Esophagus (tissue), 2 donors: ENCODE measurements around the gene VWA2. TPM values are rescaled to one million over a fixed set of nuclear protein-coding genes. Genes with fewer than 3 reads are reported as not detected.

Source experiments
- H3K27ac ChIP-seq, 2 donors: one replicate each; pipeline ENCODE4 v1.5.1; 2013; ENCODE audit warnings: low read depth in 2 of 2, mild to moderate bottlenecking in 2 of 2, inconsistent platforms in 1 of 2, low read length in 1 of 2, moderate library complexity in 1 of 2
- H3K27me3 ChIP-seq, 2 donors: one replicate each; pipeline ENCODE4 v1.6.1; 2013; ENCODE audit warnings: low read length in 2 of 2, control low read depth in 1 of 2, mild to moderate bottlenecking in 1 of 2; ENCODE audit not compliant: insufficient read depth in 2 of 2, control insufficient read depth in 1 of 2
- H3K36me3 ChIP-seq, 2 donors: one replicate each; pipeline ENCODE4 v1.6.1; 2013; ENCODE audit warnings: low read length in 1 of 2; ENCODE audit not compliant: control insufficient read depth in 2 of 2, insufficient read depth in 2 of 2
- H3K4me1 ChIP-seq, 2 donors: one replicate each; pipeline ENCODE4 v1.6.1; 2013; ENCODE audit warnings: low read length in 1 of 2; ENCODE audit not compliant: control insufficient read depth in 2 of 2, insufficient read depth in 2 of 2
- H3K4me3 ChIP-seq, 2 donors: one replicate each; pipeline ENCODE4 v1.5.1; 2013; ENCODE audit warnings: low read length in 2 of 2, mild to moderate bottlenecking in 2 of 2, low read depth in 1 of 2, moderate library complexity in 1 of 2
- H3K9me3 ChIP-seq, 2 donors: one replicate each; pipeline ENCODE4 v1.6.1; 2013; ENCODE audit warnings: mild to moderate bottlenecking in 2 of 2, low read depth in 1 of 2, low read length in 1 of 2, moderate library complexity in 1 of 2; ENCODE audit not compliant: control insufficient read depth in 2 of 2, insufficient read depth in 1 of 2
- WGBS, 2 donors: extraction: QIAGEN DNeasy Blood & Tissue Kit; methylation state at CpG; one replicate each; pipeline ENCODE4 v1.1.7; 2013; 5-methylcytosine and 5-hydroxymethylcytosine counted together
- polyA plus RNA-seq, 2 donors: library from polyadenylated mRNA; stranded (reverse); fragments of 200-250 nt; gene quantifications; one replicate each; pipeline ENCODE4 v1.2.3, GENCODE V29; 2013
- donor health status: healthy with polysubstance abuse.
- donor health status: Bipolar disorder and iron deficiency.

The VWA2 gene
- 1 to 10 TPM in 1 of 2 donors, under 1 TPM in 1; 0.71 to 1.4 TPM for polyA plus RNA-seq

- Histone ChIP-seq H3K4me3 (peak within 1 kb of the TSS; percentile 58 to 62), H3K9me3 (no peaks in the 10 kb centered on the region), H3K4me1 (peaks cover 0 to 8% of the 10 kb centered on the region in 2 donors), H3K27me3 (no peaks in the 10 kb centered on the region), H3K36me3 (no peaks in the 10 kb centered on the region), H3K27ac (peak within 1 kb of the TSS in 1 of 2 donors; percentile 45)
- WGBS, 2 donors: 4 to 5% methylated on average over 72 to 79 of the region's 79 CpGs
Observed at GRCh38 chr10:114239117-114239993, at the start of gene VWA2. TSS of gene VWA2 (plus strand) at chr10:114239254. CDS start at chr10:114248714, 9,460 bp downstream.

- 91 to 92% methylated on average over 8 of the region's 8 CpGs for WGBS, 2 donors
- no peak overlapping the region for H3K4me3 ChIP-seq
- no peaks in the 10 kb centered on the region for H3K36me3 ChIP-seq
- no peak overlapping the region for H3K27ac ChIP-seq
- H3K9me3 ChIP-seq: no peaks in the 10 kb centered on the region
- no peaks in the 10 kb centered on the region for H3K27me3 ChIP-seq
- H3K4me1 ChIP-seq: no peaks in the 10 kb centered on the region
Observed at GRCh38 chr10:114189700-114190099, 49.4 kb upstream of the VWA2 start.

DNA sequence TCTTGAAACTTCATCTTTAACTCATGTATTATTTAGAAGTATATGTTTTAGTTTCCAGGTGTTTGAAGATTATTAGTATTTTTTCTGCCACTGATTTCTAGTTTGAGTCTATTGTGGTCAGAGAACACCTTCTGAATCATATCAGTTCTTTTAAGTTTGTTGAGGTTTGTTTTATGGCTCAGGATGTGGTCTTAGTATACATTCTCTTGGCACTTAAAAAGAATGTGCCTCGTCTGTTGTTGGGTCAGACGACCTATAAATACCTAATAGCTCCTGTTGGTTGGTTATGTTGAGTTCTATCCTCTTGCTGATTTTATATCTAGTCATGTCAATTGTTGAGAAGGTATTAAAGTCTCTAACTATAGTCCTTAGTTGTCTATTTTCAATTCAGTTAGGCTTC lies 44.0 kb upstream of the VWA2 start:
- H3K4me1 ChIP-seq: no peaks in the 10 kb centered on the region
- no peaks in the 10 kb centered on the region for H3K27me3 ChIP-seq

GRCh38 chr10:114199239-114199638 lies 39.8 kb upstream of the VWA2 start:
- WGBS, 2 donors: 86 to 94% methylated on average over 4 of the region's 4 CpGs
- no peaks in the 10 kb centered on the region for H3K9me3 ChIP-seq
- H3K27ac ChIP-seq: no peak overlapping the region
- H3K4me3 ChIP-seq: no peak overlapping the region
- H3K27me3 ChIP-seq: no peaks in the 10 kb centered on the region
- H3K4me1 ChIP-seq: no peaks in the 10 kb centered on the region
- no peaks in the 10 kb centered on the region for H3K36me3 ChIP-seq

More for the DNA sequence above, 44.0 kb upstream of the VWA2 start:
- 73 to 74% methylated on average over 2 of the region's 2 CpGs for WGBS, 2 donors
- no peaks in the 10 kb centered on the region for H3K36me3 ChIP-seq
- H3K9me3 ChIP-seq: no peaks in the 10 kb centered on the region
- H3K4me3 ChIP-seq: no peak overlapping the region
- H3K27ac ChIP-seq: no peak overlapping the region

GRCh38 chr10:114202812-114203211 lies 36.2 kb upstream of the VWA2 start:
- Histone ChIP-seq H3K4me3 (no peak overlapping the region), H3K27ac (no peak overlapping the region), H3K4me1 (no peaks in the 10 kb centered on the region), H3K36me3 (no peaks in the 10 kb centered on the region), H3K27me3 (no peaks in the 10 kb centered on the region), H3K9me3 (no peaks in the 10 kb centered on the region)
- 79 to 89% methylated on average over 3 of the region's 3 CpGs for WGBS, 2 donors

DNA sequence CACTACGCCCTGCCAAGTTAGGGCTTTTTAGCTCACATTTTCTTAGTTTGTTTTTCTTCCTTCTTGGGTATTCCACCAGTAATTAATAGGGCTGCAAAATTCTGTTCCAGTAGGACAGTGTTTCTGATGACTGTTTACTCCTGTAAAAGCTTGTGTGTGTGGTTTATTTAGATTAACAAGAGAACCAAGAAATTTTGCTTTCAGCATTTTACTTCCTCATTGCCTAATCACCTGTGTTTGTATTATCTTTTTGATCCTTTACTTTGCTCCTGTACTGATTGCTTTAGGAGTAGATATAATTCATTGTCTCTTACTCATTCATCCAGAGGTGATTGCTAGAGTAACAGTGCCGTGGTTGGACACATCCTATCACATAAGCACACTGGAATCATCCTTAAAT lies 32.2 kb upstream of the VWA2 start:
- Histone ChIP-seq H3K4me1 (no peaks in the 10 kb centered on the region), H3K27me3 (no peaks in the 10 kb centered on the region), H3K4me3 (no peak overlapping the region)

DNA sequence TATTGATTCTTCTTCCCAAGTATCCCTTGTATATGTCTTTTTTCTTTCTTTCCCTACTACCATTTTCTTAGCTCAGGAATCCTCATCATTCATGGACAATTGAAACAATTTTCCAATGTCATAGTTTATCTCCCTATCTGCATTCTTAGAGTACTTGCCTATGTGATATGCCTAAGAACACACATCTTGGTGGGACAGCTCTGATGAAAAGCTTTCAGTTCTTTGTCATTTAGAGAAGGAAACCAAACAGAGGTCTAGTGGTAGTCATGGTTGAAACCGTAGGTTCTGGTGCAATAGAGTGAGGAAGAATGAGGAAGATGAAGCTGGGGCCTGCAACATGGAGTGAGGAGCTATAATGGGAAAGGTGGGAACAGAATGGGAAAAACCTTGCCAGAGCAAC lies 31.7 kb upstream of the VWA2 start:
- no peak overlapping the region for H3K4me3 ChIP-seq
- no peaks in the 10 kb centered on the region for H3K9me3 ChIP-seq
- no peaks in the 10 kb centered on the region for H3K36me3 ChIP-seq
- H3K4me1 ChIP-seq: no peaks in the 10 kb centered on the region
- no peaks in the 10 kb centered on the region for H3K27me3 ChIP-seq
- WGBS, 2 donors: 88 to 93% methylated on average over 1 of the region's 1 CpG
- H3K27ac ChIP-seq: no peak overlapping the region

More for the DNA sequence above, 32.2 kb upstream of the VWA2 start:
- WGBS, 2 donors: 54 to 56% methylated on average over 2 of the region's 2 CpGs
- no peaks in the 10 kb centered on the region for H3K9me3 ChIP-seq
- no peaks in the 10 kb centered on the region for H3K36me3 ChIP-seq
- no peak overlapping the region for H3K27ac ChIP-seq

DNA sequence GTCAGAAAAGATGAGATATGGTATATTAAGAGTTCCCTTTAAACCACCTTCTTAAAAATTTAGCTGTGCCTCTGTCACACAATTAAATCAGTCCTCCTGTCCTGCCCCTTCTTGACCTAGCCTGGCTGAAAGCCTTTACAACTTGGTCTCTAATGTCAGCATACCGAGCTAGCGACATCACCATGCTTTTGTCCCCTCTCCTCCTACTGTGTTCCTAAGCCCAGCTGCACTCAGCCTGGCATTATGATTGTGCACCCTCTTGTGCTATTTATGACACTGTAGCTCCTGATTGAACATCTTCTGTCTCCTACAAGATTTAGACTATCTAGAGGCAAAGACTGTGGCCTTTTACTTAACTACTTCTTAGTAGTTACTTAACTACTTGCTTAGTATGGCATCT lies 30.7 kb upstream of the VWA2 start:
- Histone ChIP-seq H3K9me3 (no peaks in the 10 kb centered on the region), H3K27me3 (no peaks in the 10 kb centered on the region), H3K36me3 (no peaks in the 10 kb centered on the region), H3K27ac (no peak overlapping the region), H3K4me1 (no peaks in the 10 kb centered on the region), H3K4me3 (no peak overlapping the region)
- WGBS, 2 donors: 97 to 98% methylated on average over 2 of the region's 2 CpGs

DNA sequence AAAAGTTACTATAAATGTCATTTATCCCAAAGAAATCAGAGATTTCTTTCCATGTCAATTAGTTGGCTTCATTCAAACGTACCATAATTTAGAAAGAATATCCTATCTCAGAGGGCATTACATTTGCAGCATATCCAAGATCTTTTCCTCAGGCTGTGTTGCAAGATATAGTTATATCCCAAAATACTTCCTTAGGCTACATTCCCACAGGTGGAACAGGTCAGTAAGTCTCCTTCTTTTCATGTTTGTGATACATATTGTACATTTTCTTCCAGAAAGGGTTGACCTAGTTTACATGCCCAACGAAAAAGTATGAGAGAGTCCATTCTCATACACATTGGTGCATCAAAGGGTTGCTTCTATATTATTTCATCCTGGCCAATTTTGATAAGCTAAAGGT lies 26.9 kb upstream of the VWA2 start:
- Histone ChIP-seq H3K27me3 (no peaks in the 10 kb centered on the region), H3K36me3 (no peaks in the 10 kb centered on the region), H3K9me3 (no peaks in the 10 kb centered on the region), H3K27ac (no peak overlapping the region), H3K4me1 (no peaks in the 10 kb centered on the region), H3K4me3 (no peak overlapping the region)
- 84 to 85% methylated on average over 2 of the region's 2 CpGs for WGBS, 2 donors

DNA sequence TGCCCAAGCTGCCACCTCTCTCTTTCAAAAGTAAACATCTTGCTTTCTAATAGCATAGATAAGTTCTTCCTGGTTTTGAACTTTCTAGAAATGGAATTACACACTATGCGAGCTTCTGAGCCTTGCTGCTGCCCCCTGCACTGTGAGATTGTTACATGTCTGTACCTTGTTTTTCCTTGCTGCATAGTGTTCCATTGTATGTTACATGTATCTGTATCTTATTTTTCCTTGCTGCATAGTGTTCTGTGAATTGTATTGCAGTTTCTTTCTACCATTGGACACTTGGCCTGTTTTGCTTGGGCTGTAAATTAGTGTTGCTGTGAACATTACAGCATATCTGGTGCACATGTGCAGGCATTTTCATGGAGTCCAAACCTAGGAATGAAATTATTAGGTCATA lies 24.0 kb upstream of the VWA2 start:
- H3K27me3 ChIP-seq: no peaks in the 10 kb centered on the region

More for the DNA sequence above, 24.0 kb upstream of the VWA2 start:
- Histone ChIP-seq H3K27ac (no peak overlapping the region), H3K9me3 (no peaks in the 10 kb centered on the region), H3K4me1 (no peaks in the 10 kb centered on the region), H3K4me3 (no peak overlapping the region), H3K36me3 (no peaks in the 10 kb centered on the region)
- whole genome bisulfite sequencing, 2 donors: 85 to 91% methylated on average over 1 of the region's 1 CpG
